GM12872 (cell line): ENCODE results near the gene HEATR9.
A peak's percentile ranks its signal among the peaks of the same experiment; 100 is the strongest.

Experiments
- TF ChIP-seq, protein P1 (sequence below): IDR thresholded peaks from 3 replicates; pipeline ENCODE4 v1.5.1; 2011; ENCODE audit warnings: low read depth, mild to moderate bottlenecking, low read length, moderate library complexity; ENCODE audit not compliant: insufficient read depth

The HEATR9 gene

DNA sequence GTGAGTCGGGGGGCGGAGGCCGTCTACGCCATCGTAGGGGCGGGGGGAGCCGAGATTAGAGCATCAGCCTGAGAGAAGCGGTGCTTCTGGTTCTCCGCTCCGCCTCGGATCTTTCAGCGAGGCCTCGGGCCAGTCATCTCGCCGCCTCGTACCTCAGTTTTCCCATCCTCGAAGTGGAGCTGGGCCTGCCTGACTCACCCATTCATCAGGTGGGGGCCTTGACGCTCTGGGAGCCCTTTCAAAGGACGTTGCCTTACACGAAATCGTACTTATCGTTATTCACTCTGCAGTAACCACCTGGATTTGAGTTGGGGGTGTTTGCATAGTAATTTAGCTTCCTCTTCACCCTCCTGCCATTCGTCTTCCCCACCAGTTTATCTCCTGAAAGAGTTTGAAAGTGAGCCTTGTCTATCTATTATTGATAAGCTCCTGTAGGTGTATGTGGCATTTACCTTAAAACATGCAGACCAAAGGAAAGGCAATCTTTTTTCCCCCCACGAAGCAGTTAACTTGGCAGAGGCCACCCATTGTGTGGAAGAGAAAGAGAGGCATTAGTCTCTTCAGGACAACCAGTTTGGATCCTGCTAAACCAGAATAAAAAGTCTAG is 58.7 kb downstream of the HEATR9 start:
- TF ChIP-seq, protein P1, sequence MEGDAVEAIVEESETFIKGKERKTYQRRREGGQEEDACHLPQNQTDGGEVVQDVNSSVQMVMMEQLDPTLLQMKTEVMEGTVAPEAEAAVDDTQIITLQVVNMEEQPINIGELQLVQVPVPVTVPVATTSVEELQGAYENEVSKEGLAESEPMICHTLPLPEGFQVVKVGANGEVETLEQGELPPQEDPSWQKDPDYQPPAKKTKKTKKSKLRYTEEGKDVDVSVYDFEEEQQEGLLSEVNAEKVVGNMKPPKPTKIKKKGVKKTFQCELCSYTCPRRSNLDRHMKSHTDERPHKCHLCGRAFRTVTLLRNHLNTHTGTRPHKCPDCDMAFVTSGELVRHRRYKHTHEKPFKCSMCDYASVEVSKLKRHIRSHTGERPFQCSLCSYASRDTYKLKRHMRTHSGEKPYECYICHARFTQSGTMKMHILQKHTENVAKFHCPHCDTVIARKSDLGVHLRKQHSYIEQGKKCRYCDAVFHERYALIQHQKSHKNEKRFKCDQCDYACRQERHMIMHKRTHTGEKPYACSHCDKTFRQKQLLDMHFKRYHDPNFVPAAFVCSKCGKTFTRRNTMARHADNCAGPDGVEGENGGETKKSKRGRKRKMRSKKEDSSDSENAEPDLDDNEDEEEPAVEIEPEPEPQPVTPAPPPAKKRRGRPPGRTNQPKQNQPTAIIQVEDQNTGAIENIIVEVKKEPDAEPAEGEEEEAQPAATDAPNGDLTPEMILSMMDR: no peak

DNA sequence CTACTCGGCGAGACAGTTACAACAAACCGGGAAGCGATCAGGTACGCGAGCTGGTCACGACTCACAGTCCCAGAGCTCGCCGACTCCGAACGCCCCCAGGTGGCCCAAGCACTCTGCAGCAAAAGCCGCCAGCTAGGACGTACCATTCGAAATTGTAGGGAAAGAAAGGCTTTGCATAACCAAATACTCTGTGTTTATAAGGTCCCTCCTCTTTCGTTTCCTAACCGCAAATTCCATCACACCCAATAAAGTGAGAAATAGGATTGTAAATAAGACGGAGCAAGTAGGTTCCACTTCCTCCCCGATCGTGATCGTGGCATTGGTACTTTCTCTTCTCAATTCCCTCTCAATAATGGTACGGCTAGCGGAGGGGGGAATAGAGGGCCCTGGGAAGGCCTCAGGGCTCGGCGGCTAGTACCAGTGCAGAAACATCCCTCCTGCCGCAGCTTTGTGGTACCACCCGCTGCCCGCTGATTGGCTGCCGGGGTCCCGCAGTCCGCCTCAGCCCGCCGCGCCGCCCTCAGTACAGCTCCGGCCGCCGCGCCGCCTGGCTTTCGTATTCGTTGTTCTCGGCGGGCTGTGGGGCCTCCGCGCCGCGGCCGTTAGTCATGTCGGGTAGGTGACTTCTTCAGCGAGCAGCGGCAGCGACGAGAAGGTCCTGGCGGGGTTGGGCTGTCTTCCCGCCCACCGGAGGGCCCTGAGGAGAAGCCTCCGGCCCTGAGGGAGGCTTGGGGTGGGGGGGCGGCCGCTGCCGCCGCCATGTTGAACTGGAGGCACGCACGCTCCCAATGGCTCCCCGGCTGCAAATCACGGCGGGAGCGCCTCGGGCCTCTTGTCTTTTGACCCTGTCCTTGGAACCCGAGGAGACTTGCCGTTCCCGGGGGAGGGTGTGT is 59.5 kb downstream of the HEATR9 start, which contains the start of gene TAF15:
TAF15 (plus strand) TSS at position 523 of the 893 bp plus-strand sequence; CDS start at position 609, 86 bp downstream.
- TF ChIP-seq, protein P1: peak; percentile 86

DNA sequence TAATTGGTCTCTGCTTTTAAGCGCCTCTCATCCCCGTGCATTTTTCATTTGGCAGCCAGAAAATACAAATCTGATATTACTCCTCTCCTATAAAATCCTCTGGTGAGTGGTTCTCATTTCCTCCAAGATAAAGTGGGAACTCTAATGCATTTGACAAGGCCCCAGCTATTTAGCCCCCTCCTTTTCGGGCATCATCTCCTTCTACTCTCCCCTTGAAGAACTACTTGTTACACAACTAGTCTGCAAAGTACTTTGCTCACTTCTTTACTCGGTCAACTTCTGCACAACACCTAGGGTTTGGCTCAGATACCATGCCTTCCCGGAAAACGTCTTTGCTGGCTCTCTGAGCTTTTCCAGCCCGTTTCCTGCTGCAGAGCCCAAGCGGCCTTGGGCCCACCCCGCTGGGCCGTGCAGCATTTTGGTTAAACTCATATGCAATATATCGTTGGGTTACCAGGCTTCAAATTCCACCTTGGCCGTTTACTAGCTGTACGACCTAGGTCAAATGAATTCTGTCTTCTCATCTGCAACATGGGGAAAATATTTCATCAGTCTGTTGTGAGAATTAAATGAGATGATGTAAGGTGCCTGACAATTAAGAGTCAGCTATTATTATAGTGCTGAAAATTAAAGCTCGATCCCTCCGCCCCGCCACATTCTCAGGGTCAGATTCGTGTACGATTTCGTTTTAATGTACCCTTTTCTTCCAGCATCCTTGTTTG is 60.3 kb downstream of the HEATR9 start:
- TF ChIP-seq, protein P1: no peak

DNA sequence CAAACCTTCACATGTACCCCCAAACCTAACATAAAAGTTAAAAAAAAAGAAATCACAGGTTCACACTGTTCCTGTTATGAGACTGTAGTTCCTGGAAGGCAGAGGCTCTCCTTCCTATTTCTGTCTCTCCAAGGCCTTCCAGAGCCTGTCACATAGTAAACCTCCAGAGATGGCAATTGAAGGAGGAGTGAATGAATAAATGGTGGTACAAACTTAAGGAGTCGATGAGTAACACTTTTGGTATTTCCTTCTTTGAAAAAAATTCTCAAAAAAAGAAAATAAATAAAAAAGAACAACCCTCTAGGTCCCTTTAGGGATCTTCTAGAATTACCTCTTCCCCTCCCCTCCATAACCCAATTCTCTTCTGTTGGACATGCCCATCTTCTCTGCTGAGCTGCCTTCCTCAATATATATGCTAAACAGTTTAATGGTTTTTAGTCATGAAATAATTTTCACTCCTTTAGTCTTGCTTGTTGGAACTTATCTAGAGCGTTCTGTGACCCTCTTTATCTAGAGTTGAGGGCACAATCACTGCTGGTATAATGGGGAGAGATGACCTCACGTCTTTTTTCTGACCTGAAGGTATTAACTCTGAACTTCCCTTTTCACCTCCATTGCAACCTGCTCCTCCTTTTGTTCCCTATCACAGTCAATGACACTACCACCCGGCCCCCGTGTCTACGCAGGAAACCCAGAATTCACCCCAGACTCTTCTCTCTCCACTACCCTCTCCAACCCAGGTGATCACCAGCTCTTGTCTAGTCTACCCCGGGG is 61.1 kb downstream of the HEATR9 start:
- TF ChIP-seq, protein P1: no peak
